Urinary bladder (tissue), 4 donors: ENCODE measurements around the gene XIAP. TPM values are rescaled to one million over a fixed set of nuclear protein-coding genes. Genes with fewer than 3 reads are reported as not detected.

Source experiments
- DNase-seq: peaks from one replicate; pipeline ENCODE4 v3.0.0-alpha.2; 2015; ENCODE audit errors: extremely low spot score
- H3K27ac ChIP-seq: one replicate; pipeline ENCODE4 v1.5.1; 2013; ENCODE audit warnings: low read depth, mild to moderate bottlenecking, moderate library complexity
- H3K36me3 ChIP-seq: one replicate; pipeline ENCODE4 v1.6.1; 2013; ENCODE audit warnings: mild to moderate bottlenecking, moderate library complexity; ENCODE audit not compliant: insufficient read depth
- H3K4me1 ChIP-seq: one replicate; pipeline ENCODE4 v1.6.1; 2013; ENCODE audit warnings: mild to moderate bottlenecking, moderate library complexity; ENCODE audit not compliant: insufficient read depth
- H3K4me3 ChIP-seq: one replicate; pipeline ENCODE4 v1.5.1; 2013; ENCODE audit warnings: low read depth, low read length
- WGBS: extraction: QIAGEN DNeasy Blood & Tissue Kit; methylation state at CpG from one replicate; pipeline ENCODE4 v1.1.7; 2013; 5-methylcytosine and 5-hydroxymethylcytosine counted together
- polyA plus RNA-seq: library from polyadenylated mRNA; stranded (reverse); fragments of 200-250 nt; gene quantifications from one replicate; pipeline ENCODE4 v1.2.3, GENCODE V29; 2013
- small RNA-seq: library from RNA; depleted of rRNA; stranded (forward); fragments of <200 nt; gene quantifications from one replicate; pipeline ENCODE3, GENCODE V24; 2014
- total RNA-seq: library from RNA; depleted of rRNA; stranded (reverse); fragments of >200 nt; gene quantifications from one replicate; pipeline ENCODE4 v1.2.3, GENCODE V29; 2014
- donor health status: healthy with polysubstance abuse.
- donor health status: healthy.

Gene XIAP
- total and polyA plus RNA-seq, 2 donors, result 12.9 to 61.2 TPM

GRCh38 chrX:123949846-123950245 lies 90.0 kb downstream of the XIAP start:
- WGBS, result 97% methylated on average over 2 of the region's 2 CpGs
- H3K4me1 ChIP-seq, result no peaks in the 10 kb centered on the region
- H3K27ac ChIP-seq, result no peak overlapping the region
- H3K4me3 ChIP-seq, result no peak overlapping the region
- no peaks in the 10 kb centered on the region for H3K36me3 ChIP-seq
- no peak for DNase-seq

GRCh38 chrX:123959281-123960063 lies 99.6 kb downstream of the XIAP start:
- H3K36me3 ChIP-seq, result no peaks in the 10 kb centered on the region
- H3K27ac ChIP-seq, result peak overlapping the region; percentile 84
- 3% methylated on average over 35 of the region's 35 CpGs for WGBS
- H3K4me1 ChIP-seq, result no peaks in the 10 kb centered on the region
- peak overlapping the region; percentile 47 for H3K4me3 ChIP-seq
- DNase-seq, result no peak

GRCh38 chrX:123960956-123961267 lies 101.1 kb downstream of the XIAP start:
- H3K27ac ChIP-seq, result peak overlapping the region; percentile 100
- no peak for DNase-seq
- H3K4me3 ChIP-seq, result peak overlapping the region; percentile 56
- H3K4me1 ChIP-seq, result no peaks in the 10 kb centered on the region
- H3K36me3 ChIP-seq, result no peaks in the 10 kb centered on the region
- 2% methylated on average over 11 of the region's 13 CpGs for WGBS

GRCh38 chrX:123961268-123962005 lies 101.6 kb downstream of the XIAP start, which contains the start of gene STAG2:
TSS of gene STAG2 (plus strand) at chrX:123961706. CDS start at chrX:124022628, 60,922 bp downstream.
- Histone ChIP-seq H3K4me1 (no peaks in the 10 kb centered on the region), H3K36me3 (no peaks in the 10 kb centered on the region), H3K4me3 (peak within 1 kb of the TSS; percentile 56), H3K27ac (peak within 1 kb of the TSS; percentile 100)
- under 1% methylated on average over 37 of the region's 38 CpGs for WGBS
- peak; percentile 59 for DNase-seq

GRCh38 chrX:123962006-123962467 lies 102.2 kb downstream of the XIAP start:
- no peak for DNase-seq
- peak overlapping the region; percentile 94 for H3K27ac ChIP-seq
- no peaks in the 10 kb centered on the region for H3K36me3 ChIP-seq
- H3K4me3 ChIP-seq, result peak overlapping the region; percentile 56
- H3K4me1 ChIP-seq, result no peaks in the 10 kb centered on the region
- WGBS, result 0% methylated on average over 23 of the region's 23 CpGs

GRCh38 chrX:123962794-123963373 lies 103.0 kb downstream of the XIAP start:
- Histone ChIP-seq H3K4me1 (no peaks in the 10 kb centered on the region), H3K4me3 (peak overlapping the region; percentile 56), H3K36me3 (no peaks in the 10 kb centered on the region), H3K27ac (peak overlapping the region; percentile 94)
- DNase-seq, result peak; percentile 84
- WGBS, result 0% methylated on average over 22 of the region's 22 CpGs

Small RNA genes within 50 kb of the gene (small RNA-seq; reads per million reads assigned to genes)
- not detected for gene RF00019
- not detected for gene RN7SL190P
- not detected for gene RNU6-122P

Other genes with a start within 250 kb of the XIAP start
- gene THOC2, start 127.0 kb upstream of the XIAP start, total RNA-seq, result 213 TPM
- 33.6 TPM for gene THOC2, start 127.0 kb upstream of the XIAP start, polyA plus RNA-seq
- gene STAG2, start 101.7 kb downstream of the XIAP start, total RNA-seq, result 168 TPM
- gene STAG2, start 101.7 kb downstream of the XIAP start, polyA plus RNA-seq, result 37.9 TPM